GM12872 (cell line): ENCODE data around the gene ABCA6.

Experiments
- TF ChIP-seq, protein P1 (sequence below): IDR thresholded peaks from 3 replicates; pipeline ENCODE4 v1.5.1; 2011; ENCODE audit warnings: low read depth, mild to moderate bottlenecking, low read length, moderate library complexity; ENCODE audit not compliant: insufficient read depth

The ABCA6 gene

DNA sequence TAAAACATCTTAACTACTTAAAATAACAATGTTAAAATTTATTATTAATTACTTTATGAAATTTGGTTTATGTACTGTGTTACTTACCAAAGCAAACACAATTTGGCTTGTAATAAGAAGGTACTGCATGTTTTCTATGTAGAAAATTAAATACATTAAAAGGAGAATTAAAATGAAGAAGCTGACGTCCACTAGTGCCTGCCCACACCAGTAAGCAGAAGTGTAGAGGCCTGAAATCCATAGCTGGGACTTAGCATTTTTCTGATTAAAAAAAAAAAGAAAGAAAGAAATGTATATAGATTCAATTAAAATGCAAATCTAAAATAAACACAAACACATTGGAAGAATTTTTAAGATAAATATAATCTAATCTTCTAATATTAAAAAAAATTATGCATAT is 45.2 kb downstream of the ABCA6 start:
- TF ChIP-seq, protein P1, sequence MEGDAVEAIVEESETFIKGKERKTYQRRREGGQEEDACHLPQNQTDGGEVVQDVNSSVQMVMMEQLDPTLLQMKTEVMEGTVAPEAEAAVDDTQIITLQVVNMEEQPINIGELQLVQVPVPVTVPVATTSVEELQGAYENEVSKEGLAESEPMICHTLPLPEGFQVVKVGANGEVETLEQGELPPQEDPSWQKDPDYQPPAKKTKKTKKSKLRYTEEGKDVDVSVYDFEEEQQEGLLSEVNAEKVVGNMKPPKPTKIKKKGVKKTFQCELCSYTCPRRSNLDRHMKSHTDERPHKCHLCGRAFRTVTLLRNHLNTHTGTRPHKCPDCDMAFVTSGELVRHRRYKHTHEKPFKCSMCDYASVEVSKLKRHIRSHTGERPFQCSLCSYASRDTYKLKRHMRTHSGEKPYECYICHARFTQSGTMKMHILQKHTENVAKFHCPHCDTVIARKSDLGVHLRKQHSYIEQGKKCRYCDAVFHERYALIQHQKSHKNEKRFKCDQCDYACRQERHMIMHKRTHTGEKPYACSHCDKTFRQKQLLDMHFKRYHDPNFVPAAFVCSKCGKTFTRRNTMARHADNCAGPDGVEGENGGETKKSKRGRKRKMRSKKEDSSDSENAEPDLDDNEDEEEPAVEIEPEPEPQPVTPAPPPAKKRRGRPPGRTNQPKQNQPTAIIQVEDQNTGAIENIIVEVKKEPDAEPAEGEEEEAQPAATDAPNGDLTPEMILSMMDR, result no peak

DNA sequence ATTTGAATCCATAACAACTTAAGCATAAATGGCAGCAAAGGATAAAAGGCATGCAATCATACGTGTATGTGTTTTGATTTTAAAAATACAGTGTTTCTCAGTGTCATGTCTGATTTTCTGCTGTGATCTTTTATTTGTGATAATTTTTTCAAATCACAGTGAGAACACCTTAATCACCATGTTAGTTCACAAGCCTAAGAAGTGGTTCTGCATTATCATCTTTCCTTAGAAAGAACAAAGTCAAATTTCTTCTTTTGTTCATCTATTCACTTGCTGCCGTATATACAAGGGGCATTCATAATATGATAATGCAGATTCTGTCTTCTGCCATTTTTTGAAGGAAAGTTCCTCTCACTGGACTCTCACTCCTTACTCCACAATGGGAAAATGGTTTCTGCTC is 47.7 kb downstream of the ABCA6 start:
- TF ChIP-seq, protein P1, result no peak

DNA sequence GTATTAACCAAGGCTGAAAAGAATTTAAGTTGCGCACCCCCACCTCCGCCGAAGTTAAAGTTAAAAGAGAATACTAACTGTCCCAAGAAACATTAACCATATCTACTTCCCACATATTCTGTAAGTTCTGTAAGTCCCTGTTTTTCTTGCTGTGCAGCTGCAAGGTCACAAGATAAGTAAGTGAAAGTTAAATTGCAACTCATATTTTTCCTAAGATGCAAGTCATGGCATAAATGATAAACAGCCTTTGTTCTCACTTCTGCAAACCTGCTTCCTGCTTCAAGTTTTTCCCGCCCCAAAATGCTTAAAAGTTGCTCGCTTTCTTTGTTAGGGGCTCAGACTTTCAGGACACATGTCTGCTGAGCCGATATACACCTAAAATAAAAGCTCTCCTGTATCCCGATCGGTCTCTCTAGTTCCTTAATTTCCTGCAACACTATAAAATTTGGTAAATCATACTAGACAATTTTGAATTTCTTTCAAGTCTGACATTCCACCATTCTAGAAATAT is 48.4 kb downstream of the ABCA6 start:
- TF ChIP-seq, protein P1, result no peak

DNA sequence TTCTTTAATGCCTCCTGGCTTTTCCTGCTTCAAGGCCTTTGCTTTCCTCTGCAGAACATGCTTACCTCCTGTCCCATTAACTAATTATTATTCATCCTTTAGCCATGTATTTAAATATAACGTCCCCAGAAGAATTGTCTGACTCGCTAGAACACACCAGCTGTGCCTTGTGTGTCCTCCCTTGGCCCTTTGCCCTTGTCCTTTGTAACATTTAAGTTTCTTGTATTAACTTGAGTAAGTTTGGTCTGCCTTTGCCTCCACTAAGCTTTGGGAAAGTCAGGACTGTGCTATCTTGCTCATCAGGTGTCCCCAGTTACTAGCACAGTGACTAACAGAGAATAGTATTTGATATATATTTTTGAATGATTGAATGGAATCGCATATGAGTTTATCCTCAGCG is 51.3 kb downstream of the ABCA6 start:
- TF ChIP-seq, protein P1, result no peak

DNA sequence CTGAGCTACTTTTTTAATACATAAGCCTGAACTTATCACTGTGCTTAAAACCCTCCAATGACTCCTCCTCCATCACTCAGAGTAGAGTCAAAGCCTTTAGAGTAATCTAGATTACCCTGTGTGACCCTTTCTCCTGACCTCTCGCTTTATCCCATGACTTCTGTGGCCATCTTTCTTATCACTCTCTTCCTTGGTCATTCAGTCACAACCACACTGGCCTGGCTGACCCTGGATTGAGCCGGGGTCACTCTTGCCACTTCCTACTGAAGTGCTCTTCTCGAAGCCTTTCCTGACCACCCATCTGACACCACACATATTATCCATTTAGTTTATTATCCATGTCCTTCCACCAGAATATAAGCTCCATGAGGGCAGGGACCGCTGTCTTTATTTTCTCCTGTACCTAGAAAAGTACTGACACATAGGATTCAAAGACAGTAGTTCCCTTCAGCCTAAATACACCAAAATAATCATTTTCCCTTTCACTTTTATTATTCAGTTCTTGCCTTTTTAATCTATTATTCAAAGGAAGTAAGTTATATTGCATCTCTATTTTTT is 53.0 kb downstream of the ABCA6 start:
- TF ChIP-seq, protein P1, result no peak

DNA sequence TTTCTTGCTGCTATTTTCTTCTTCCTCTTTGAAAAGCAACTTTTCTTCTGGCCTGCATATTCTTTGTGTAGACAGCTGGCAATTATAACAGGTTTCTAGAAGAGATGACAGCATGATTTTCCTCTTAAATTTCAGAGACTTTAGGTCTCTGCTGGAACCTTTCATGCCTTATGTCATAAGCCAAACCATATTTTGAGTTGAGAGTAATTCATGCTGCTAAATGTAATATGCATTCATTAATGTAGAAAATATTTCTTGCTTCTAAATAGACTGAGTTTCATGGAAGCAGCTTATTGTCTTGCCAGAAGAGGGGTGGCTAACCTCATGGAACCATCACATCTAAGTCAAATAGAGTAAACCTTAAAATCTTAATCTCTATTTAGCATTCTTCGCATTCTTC is 55.1 kb downstream of the ABCA6 start:
- TF ChIP-seq, protein P1, result no peak

DNA sequence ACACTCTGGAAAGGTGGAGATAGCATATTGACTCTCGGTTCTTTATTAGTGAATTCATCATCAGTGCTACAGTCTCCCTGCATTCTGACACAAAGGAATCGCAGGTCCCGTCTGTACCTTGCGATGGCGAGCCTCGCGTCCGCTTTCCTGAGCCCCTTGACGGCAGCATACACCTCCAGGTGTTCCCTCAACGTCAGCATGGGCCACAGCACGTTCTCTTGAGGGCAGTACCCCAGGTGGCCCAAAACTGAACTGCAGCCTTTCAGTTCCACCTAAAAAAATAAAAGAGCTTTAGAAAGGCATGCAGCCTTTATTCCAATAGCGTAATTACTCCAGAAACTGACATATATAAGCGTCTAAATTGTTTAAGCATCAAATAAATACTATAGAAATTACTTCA is 56.8 kb downstream of the ABCA6 start:
- TF ChIP-seq, protein P1, result 0 out of 3 replicates have a peak, but pooled peaks have one; percentile 25

DNA sequence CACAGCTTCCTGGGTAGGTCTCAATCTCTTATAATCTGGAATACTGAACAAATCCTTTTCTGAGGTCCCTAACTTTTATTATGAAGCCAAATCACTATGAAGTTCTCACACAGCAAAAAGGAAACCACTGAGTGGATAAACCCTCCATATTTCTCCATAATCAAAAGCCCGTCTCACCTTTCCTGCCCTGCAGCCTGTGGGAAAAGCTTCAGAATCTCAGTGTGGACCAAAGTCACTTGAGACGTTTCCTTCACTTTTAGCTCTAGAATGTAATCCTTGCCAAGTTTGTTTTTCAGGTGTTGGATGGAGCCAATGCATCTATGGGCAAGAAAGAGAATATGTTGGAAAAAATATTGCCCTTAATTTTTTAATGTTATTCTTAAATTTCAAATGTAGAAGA is 59.0 kb downstream of the ABCA6 start:
- TF ChIP-seq, protein P1, result no peak
